Stimulated activated CD4-positive, alpha-beta T cell treated with anti-CD3 and anti-CD28 coated beads, TNF-alpha, amount 100 ng/mL, for 4 hours (primary cell): ENCODE data around the gene DENND6B.

ENCODE experiments used
- DNase-seq, 3 experiments: peaks; one replicate each; pipeline ENCODE4 v3.0.0-alpha.2; 2020; ENCODE audit warnings: low read depth in 3 of 3

DENND6B gene

DNA sequence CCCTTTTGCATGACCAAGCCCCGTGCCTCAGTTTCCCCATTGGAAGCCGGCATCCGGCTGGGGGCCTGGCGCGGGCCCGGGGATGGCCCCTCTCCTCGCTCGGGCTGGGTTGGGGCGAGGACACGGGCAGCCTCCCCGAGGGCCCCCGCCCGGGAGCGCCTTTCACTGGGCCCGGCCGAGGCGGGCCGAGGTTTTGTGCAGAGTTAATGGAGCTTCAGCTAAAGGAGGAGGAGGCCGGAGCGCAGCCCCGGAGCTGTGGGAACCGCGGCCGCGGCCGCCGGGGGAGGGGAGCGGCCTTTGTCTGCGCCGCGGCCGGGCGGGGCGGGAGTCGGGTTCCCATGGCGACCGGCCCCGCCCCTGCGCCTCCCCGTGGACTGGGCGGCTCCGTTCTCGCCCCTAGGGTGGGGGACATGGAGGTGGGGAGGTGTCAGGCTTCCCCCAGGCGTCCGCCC, 55.3 kb downstream of the DENND6B start:
- DNase-seq = peak in 2 of 3 experiments; percentile 44 to 47

DNA sequence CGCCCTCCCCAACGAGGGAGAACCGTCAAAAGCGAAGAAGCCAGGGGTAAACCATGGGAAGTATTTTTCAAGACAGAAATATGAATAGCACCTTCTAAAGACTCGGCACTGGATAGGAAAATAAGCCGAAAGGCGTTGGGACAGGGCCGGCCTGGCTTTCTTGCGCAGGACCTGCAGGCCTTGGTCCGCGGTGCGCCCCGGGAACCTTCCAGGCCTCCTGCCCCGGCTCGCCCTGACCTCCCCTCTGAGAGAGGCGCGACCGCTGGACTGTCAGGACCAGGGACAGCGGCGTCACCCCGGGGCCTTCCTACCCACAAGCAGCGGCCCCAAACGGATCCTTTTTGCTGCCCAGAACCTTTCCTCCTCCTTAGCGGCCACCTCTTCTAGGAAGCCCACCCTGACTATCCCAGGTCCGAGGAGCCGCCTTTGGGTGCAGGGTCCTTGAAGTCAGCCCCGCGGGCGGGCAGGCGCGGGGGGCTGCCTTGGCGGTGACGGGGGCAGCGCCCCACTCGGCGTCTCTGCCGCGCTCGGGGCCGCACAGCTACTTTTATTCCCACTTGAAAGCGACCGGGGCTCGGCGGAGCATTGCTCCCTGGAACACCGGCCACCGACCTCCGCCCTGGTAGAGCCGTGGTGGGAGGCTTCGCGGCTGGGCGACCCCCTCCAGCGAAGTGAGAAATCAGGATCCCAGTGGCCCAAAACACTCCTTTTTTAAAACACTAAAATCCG, 56.0 kb downstream of the DENND6B start:
- DNase-seq = peak; percentile 34 to 48 (median 45)

DNA sequence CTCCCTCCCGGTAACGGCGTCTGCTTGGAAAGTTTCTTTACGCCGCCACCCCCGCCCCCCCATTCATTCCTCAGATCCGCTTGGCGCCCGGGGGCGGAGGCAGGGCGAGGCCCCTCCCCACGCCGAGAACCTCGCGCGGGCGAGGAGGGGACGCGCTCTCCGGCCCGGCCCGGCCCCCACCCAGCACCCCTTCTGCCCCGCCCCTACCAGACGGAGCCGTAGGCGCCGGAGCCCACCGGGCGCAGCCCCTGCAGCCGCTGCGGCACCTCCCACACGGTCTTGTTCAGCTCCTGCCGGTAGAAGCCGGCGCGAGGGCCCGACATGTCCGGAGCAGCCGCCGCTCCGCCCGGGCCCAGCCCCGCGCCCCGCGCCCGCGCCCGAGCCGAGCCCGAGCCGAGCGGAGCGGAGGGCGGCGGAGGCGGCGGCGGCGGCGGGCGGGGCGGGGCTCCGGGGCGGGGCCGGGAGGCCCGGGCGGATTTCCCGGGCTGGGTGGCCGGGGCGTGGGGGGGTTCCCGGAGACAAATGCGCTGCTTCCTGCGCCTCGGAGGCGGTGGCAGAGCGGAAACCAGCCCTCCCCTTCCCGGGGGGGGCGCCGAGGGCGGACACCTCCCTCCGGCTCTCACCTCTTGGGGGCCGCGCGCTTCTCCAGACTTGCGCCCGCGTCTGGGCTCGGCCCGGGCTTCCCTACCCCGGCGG, 56.7 kb downstream of the DENND6B start, which contains the start of gene MAPK11:
Gene MAPK11 (minus strand): TSS at position 411 of the 696 bp plus-strand sequence. CDS start 88 bp downstream, at position 323.
- DNase-seq = peak; percentile 53 to 63 (median 57)

DNA sequence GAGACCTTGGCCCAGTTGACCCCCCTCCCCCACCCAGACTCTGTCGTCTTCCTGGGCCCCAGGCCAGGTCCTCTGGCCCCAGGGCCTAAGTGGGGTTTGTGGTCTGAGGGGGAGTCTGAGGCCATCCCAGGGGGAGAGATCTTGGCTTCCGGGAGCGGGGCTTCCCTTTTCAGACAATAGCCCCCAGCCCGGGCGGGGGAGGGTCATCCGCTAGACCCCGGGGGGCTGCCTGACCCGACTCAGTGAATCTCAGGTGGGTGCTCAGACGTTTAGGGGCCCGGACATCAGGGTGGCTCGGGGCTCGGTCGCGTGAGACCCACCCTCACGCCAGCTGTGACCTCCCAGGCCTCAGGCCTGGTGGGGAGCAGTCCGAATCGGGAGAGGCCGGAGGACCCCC, 57.2 kb downstream of the DENND6B start:
- no peak for DNase-seq

DNA sequence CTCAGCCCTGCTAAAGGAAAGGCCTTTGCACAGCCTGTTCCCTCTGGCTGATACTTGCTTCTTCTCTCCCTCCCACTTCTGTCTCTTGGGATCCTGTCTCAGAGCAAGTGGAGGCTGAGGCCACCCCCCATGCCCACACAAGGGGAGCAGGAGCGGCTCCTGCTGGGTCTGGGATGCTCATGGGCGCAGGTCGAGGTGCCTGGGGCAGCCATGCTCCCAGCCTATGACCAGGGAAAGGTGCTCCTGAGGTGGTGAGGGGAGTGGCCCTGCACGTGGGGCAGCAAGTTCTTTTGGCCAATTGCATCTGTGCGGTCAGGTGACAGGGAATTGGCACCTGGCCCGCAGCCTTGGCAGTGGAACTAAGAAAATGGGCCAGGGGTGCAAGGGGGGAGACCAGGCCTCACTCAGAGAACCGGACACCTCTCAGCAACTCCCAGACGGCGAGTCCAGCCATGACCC, 58.1 kb downstream of the DENND6B start:
- DNase-seq = no peak

DNA sequence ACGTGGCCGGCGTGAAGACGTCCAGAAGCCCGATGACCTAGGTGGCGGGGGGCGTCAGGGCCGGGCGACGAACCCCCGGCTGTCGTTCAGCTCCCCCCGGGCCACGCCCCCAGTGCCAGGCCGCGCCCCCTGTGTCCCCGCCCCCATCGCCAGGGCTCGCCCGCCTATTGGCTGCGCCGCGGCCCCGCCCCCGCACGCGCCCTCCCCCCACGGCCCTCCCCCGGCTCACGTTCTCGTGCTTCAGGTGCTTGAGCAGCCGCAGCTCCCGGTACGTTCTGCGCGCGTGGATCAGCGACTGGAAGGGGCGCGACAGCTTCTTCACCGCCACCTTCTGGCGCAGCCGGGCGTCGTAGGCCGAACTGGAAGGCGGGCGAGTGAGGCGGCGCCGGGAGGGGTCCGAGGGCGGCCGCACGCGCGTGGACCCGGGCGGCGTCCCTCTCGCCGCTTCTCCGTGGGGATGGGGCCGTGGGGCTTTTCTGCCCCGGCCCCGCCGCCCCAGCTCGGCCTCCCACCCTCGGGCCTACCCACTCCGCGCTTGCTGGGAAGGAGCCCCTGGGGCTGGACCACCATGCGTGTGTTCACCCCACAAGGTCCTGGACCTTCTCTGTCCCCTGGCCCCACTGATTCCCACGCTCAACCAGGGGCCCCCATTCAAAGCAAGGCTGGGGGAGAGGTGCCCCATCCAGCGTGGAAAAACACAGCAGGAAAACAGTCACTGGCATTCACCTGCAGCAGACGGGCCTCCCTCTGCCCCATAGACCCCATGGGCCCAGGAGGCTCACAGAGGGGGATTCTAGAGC, 59.0 kb downstream of the DENND6B start:
- peak in 2 of 3 experiments; percentile 27 to 39 for DNase-seq

DNA sequence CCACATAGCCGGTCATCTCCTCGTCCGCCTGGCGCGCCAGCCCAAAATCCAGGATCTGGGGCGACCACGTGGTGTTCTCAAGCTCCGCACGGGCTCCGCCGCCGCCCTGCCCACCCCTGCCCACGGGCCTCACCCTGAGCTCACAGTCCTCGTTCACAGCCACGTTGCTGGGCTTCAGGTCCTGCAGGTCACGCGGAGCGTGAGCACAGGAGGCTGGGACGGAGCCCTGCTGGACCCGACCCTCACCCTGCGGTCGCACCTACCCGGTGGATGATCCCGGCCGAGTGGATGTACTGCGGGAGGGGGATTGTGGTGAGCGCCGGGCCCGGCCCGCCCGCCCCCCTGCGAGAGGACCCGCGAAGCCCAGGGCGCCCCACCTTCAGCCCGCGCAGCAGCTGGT, 59.8 kb downstream of the DENND6B start:
- no peak for DNase-seq

DNA sequence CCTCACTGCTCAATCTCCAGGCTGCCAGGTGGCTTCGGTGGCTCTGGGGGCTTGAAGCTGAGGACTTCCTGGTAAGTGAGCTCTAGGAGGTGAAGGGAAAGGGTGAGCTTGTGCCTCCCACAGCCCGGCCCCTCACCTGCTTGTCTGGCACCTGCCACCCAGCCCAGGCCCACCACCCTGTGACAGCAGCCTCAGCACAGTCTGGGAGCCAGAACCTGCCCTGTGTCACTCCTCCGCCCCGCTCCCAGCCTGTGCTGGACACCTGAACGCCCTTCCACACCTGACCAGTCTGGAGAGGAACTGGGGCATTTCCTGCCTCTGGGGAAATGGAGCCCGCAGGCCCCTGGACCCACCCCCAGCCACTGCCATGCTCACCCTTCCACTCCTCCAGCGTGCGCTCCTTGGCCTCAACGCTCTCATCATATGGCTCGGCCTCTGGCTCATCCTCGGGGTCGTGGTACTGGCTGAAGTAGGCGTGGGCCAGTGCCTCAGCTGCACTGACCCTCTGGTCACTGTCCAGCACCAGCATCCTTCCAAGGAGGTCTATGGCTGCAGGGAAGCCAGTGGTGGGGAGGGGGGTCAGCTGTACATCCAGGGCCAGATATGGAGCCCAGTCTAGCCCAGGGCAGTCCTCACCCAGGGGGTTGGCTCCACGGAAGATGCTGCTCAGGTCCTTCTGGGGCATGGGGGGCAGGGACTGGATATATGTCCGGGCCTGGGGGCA, 61.7 kb downstream of the DENND6B start:
- no peak for DNase-seq

DNA sequence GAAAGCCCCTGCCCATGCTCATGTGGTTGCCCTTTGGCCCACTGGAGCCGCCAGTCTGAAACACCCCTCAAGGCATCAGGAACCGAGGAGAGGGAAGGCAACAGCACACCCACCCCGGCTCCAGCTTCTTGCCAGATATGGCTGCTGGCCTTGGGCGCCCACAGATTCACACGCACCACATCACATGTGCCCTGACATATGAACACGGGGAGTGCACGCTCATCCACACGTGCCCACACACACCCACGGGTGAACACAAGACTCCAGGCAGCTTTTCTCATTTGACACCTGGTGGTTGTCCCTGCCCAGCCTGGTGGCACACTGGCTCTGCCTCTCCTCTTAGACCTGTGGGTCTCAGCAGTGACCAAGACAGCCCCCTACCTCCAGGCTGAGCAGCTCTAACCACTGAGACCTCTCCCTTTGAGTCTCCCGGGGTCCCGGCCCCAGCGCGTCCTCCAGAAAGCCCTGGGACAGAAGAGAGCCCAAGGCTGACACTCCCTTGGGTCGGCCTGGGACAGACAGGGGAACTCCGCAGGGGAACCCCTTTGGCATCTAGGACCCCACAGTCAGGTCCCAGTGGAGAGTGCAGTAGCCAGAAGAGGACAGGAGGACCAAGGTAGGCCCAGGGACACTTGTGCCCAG, 62.6 kb downstream of the DENND6B start:
- no peak for DNase-seq

DNA sequence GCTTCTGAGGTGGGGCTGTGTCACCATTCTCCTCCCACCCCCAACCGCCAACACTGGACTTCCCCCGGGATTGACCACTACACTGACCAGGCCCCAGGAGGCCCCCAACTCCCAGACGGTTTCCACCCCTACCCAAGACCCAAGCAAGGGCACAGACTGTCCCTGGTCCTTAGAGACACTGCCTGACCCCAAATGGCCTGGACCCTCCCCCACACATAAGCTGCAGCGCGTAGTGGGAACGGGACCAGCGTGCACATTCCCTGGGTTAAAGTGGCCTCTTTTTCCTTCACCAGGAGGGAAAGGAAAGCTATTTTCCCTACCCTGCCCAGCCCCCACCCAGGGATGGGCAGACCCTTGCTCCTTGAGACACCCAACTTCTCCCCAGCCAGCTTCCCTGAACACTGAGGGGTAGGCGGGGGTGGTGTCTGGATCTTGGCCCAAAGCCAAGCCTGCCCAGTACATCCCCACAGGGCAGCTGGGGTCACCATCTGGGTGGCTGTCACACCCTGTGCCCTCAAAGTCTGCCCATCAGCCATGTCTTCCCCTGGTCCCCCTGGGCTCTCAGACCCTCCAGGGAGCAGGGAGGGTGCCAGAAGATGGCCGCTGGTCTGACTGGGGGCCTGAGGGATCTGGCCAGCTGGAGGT, 63.7 kb downstream of the DENND6B start:
- DNase-seq = no peak

DNA sequence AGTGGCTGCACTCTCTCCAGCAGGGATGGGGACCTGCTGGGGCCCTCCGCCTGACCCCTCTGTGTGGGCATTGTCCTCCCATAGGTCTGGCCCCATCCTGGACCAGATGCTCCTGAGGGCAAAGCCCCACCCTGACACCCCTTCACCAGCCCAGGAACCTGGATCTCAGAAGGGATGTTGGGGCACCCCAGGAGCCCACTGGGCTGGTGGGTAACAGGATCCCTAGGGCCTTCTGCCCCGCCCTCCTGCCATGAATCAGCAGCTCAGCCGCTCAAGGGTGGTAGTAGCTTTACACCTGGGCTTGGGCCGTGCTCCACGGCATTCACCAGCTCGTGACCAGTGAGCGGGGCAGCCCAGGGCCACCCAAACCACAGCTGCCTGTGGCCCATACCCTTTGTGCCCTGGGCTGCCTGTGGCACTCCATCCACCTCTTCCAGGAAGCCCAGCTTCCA, 64.3 kb downstream of the DENND6B start:
- no peak for DNase-seq

DNA sequence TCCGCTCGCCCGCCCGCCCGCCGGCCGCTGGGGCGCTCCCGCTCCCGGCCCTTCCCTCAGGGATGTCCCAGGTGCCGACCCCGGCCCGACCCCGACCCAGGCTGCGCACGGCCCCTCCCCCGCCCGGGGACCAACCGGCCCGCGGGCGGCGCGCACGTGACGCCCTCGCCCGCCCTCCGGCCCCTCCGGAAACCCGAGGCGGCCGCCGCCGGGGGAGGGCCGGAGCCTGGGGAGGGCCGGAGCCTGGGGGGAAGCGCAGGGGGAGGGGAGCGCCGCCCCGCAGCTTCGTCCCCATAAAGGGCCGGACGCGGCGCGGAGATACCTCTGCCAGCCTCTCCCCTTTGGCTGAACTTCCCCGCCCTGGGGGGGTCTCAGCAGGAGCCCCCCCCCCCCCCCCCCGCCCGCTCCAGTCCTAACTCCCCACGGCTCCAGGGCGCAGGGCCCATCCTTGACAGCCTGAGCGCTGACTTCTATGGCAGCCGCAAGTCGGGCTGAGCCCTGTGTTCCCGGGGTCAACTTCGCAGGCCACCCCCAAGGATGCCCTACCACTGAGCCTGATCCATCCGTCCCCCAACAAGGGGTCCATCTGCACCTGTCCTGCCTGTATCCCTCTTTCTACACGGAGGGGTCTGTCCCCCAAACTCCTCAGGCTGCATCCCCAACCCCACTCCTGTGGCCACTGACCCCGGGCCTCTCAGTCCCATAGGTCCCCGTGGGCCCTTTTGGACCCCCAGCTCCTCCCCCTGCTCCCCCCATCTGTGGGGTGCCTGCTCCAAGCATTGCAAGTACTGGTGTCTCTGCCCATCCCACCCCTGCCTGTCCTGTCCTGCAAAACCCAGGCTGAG, 65.0 kb downstream of the DENND6B start, which contains the start of gene MAPK12:
Gene MAPK12 (minus strand): TSS at position 69 of the 845 bp plus-strand sequence. CDS start 174 bp downstream, outside the sequence.
- DNase-seq = no peak

DNA sequence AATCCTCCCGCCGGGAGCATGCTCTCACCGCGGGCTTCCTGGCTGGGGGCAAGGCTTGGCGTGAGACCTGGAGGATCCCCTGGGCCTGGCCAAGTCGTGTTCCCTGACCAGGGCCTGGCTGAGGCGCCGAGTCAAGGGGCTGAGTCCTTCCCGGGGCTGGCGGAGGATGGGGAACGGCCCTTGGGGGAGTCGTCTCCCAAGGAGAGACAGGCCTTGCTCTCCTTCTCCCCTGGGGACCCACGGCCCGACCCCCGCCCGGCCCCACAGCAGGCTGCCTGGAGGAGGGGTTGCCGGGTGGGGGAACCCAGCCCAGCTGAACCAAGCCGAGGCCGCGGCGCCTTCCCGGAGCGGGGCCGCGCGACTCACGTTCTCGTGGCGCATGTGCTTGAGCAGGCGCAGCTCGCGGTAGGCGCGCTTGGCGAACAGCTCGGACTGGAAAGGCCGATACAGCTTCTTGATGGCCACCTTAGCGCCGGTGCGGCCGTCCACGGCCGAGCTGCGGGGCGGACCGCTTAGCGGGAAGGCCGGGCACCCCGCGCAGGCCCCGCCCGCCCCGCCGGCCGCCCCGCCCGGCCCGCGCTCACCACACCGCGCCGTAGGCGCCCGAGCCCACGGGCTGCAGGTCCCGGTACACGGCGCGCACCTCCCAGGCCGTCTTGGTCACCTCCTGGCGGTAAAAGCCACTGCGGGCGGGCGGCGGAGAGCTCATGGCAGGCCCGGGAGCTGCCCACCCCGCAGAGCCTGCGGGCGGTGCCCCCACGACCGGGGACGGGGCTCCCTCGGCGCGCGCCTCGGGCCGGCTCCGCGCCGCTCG, 65.8 kb downstream of the DENND6B start:
- DNase-seq = no peak

DNA sequence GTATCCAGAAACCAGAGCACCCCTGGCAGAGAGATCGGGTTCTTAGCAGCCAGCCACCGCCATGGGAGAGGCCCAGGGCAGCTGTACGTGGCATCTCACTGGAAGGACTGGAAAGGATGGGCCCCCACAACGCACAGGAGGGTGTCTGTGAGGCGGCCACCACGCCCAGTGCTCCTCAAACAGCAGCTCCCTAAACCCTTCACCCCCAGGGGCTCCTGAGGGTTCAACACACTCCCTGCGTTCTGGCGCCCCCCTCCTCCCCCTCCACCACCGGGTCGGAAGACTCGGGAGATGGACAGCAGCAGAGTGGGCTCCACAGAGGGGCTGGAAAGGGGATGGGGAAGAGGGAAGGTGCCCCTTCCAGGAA, 66.4 kb downstream of the DENND6B start:
- no peak for DNase-seq

DNA sequence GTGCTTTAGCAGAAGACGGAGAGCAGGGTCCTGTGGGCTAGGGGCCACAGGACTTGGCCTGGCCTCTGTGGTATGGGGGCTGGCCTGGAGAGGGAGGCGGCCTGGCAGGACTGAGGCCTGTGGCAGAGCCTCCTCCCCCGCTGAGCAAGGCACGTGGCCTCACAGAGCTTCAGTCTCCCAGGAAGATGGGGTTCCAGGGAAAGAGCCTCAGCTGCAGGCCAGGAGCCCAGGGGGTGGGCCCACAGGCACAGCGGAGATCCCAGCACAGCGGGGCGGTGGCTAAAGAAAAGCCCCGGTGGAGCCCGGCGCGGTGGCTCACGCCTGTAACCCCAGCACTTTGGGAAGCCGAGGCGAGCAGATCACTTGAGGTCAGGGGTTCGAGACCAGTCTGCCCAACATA, 67.5 kb downstream of the DENND6B start:
- DNase-seq = no peak
